ENCODE measurements around the gene SDHAF3. TPM values are rescaled to one million over a fixed set of nuclear protein-coding genes. Genes with fewer than 3 reads are reported as not detected.

Gene SDHAF3
- total and polyA plus RNA-seq, 10 of the 15 experiments (the other 5 are each of a cell fraction or from before 2014, with no cell fraction given) = 24.3 to 124 (median 63.5) TPM

GRCh38 chr7:97174303-97174702, 56.8 kb downstream of the SDHAF3 start:
- no peaks in the 10 kb centered on the region for H4K20me1 ChIP-seq (ENCODE audit: control insufficient read depth, insufficient read depth)
- H3K27me3 ChIP-seq (replicated peaks in 1 of 2; ENCODE audit: control insufficient read depth in 2 of 2, insufficient read depth in 2 of 2, low read length in 1 of 2) = no peaks in the 10 kb centered on the region
- H3K4me2 ChIP-seq (ENCODE audit: control insufficient read depth, insufficient read depth) = no peak overlapping the region
- no peaks in the 10 kb centered on the region for H3K79me2 ChIP-seq (ENCODE audit: control insufficient read depth, insufficient read depth, low read length)
- RAD21 ChIA-PET (ENCODE audit: unreplicated experiment) = no interaction called here
- TF ChIP-seq MYC (IDR thresholded peaks at IDR 0.05; ENCODE audit: insufficient read depth, insufficient read length, insufficient replicate concordance, low read length, severe bottlenecking) = no peak
- no peak for TF ChIP-seq E2F4 (IDR thresholded peaks at IDR 0.05; ENCODE audit: low read depth, low read length)
- TF ChIP-seq KDM1A (IDR thresholded peaks at IDR 0.05; ENCODE audit: borderline replicate concordance) = no peak
- no peak for TF ChIP-seq JUND (IDR thresholded peaks at IDR 0.05; ENCODE audit: low read depth, low read length)
- no peak for TF ChIP-seq POLR2A (IDR thresholded peaks at IDR 0.05; ENCODE audit: low read depth, low read length)
- no peaks in the 10 kb centered on the region for H3K9me3 ChIP-seq (replicated peaks; ENCODE audit: control insufficient read depth, insufficient read depth, low read length)
- FAIRE-seq = no peak
- intact Hi-C loops (cut with micrococcal nuclease; ENCODE audit: unreplicated experiment) (no loop called here), in situ Hi-C loops (cut with MboI) (no loop called here)
- no peak overlapping the region for H3K4me3 ChIP-seq
- CTCF ChIA-PET = interaction anchor here (0.7 to 0.8 kb wide), 3 partner anchors 9 to 1101 kb away, joined by 3 read pairs; no protein-coding TSS in a partner anchor
- no peak for ATAC-seq
- H3K36me3 ChIP-seq (ENCODE audit: control insufficient read depth in 2 of 2, insufficient read depth in 2 of 2, low read length in 1 of 2) = no peaks in the 10 kb centered on the region
- DNase-seq (ENCODE audit: low read depth, low spot score) = no peak
- no peak overlapping the region for H3K9ac ChIP-seq (ENCODE audit: control insufficient read depth, insufficient read depth, low read length)
- H2AFZ ChIP-seq (ENCODE audit: control insufficient read depth, low read depth, low read length) = no peak overlapping the region
- BruUV-seq (replicated peaks) = no TSS peak
- no peak overlapping the region for H3K27ac ChIP-seq (ENCODE audit: control insufficient read depth, insufficient read depth)
- POLR2A ChIA-PET = no interaction called here
- H3K4me1 ChIP-seq (ENCODE audit: control insufficient read depth, insufficient read depth, low read length) = no peaks in the 10 kb centered on the region
- SMC1A ChIA-PET (ENCODE audit: uncharacterized antibody, unreplicated experiment) = interaction anchor here (0.5 kb wide), 1 partner anchor 12 kb away, joined by 3 read pairs; no protein-coding TSS in a partner anchor

Data from GM12878 (cell line).